PC-3 (cell line): ENCODE data around the gene CFL1.

Experiments
- CTCF ChIP-seq: fragments of 300-600 bp; sonication (generic); conservative IDR thresholded peaks from 2 replicates; pipeline ENCODE4 v1.5.1; 2017; ENCODE audit warnings: antibody characterized with exemption, low read depth, mild to moderate bottlenecking, low read length
- EZH2 ChIP-seq: fragments of 300-600 bp; sonication (generic); IDR thresholded peaks from one replicate; pipeline ENCODE4 v1.6.1; 2017; ENCODE audit warnings: antibody characterized with exemption, mild to moderate bottlenecking, low read length; ENCODE audit not compliant: unreplicated experiment

- no peak for TF ChIP-seq CTCF
- no peak for TF ChIP-seq EZH2
These were observed 6.0 kb downstream of the CFL1 start for GRCh38 chr11:65851811-65852507.
